GM19025 (cell line): Measurements from ENCODE around the gene IRAK3.
"Not testable (repeated sequence)": the region's sequence is repeated elsewhere in the genome, so short reads cannot be mapped to it uniquely, and the experiment has no call there.

Source experiments
- ATAC-seq: cut with Tn5 transposase; IDR thresholded peaks from one replicate; pipeline ENCODE4 v1.9.1; 2021; ENCODE audit warnings: mild to moderate bottlenecking, low read depth, moderate library complexity; ENCODE audit not compliant: unreplicated experiment

Gene IRAK3

DNA sequence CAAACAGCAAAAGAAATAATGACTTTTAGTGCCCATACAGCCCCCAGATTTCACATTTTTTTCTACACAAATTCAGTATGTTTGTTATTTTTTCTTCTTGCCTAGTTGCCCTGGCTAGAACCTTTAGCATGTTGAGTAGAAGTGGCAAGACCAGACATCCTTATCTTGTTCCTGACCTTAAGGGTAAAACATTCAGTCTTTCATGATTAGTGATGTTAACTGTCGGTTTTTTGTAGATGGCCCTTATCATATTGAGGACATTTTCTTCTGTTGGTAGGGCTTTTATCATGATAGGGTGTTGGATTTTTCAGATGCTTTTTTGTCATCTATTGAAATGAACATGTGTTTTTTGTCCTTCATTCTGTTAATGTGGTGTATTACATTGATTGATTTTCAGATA is 17.1 kb downstream of the IRAK3 start:
- no peak for ATAC-seq

DNA sequence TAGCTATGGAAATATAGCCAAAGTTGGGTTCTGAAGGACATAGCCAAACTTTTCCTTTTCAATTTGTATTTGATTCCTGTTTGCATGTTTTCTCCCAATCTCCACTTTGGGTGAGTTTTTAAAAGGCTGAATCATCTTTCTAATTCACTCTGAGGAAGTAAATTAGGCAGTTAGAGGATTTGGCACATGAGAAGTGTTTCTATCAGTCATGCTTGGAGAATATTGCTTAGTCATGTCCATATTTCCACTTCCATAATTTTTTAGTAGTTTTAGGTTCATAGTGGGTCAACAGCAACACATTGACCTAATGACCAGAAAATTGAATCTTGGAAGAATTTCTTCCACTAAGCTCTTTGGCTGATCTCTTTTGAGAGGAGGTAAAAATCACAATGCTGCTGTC is 21.8 kb downstream of the IRAK3 start:
- no peak for ATAC-seq

DNA sequence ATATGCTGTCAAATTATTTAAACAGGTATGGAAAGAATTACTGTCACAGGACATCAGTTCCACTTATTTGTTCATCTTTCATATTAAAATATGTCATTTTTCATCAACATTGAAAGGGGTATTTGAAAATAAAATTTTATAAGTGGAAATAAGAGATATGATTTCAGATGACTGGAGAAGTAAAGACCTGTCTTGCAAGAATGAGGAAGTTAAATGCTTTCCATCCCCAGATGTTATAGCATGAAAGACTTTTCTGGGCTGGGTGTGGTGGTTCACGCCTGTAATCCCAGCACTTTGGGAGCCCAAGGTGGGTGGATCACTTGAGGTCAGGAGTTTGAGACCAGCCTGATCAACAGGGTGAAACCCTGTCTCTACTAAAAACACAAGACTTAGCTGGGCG is 22.6 kb downstream of the IRAK3 start:
- ATAC-seq: not testable (repeated sequence)

DNA sequence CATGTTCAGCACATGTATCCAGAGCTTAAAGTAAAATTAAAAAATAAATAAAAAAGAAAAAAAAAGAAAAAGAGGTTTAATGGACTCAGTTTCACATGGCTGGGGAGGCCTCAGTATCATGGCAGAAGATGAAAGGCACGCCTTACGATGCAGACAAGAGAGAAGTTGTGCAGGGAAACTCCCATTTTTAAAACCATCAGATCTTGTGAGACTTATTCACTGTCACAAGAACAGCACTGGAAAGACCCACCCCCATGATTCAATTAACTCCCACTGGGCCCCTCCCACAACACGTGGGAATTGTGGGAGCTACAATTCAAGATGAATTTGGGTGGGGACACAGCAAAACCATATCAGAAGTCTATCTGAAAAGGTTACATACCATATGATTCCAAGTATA is 24.0 kb downstream of the IRAK3 start:
- not testable (repeated sequence) for ATAC-seq

DNA sequence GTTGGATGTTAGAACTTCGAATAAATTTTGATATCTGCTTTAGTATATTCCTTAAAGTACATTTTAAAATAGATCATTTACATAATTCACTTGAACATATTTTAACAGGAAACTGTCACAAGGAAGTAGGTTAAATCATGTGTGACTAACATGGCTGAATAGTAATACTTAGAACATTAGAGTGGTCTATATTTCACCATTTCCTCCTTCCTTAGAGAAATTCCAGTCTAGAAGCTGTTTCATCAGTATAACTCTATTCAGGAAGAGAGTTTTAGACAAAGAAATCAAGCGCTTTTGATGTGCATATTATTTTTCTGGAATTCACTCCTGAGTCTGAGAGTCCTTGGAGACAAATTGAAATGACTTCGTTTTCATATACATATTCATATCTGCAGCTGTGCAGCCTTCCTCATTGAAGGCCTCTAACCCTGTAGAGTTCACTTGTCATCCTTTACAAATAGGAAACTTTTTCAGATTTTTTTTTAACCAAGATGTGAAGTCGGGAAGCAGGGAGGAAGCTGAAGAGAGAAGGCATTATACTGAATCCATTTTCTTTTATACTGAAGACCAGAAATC is 28.4 kb downstream of the IRAK3 start:
- ATAC-seq: no peak

DNA sequence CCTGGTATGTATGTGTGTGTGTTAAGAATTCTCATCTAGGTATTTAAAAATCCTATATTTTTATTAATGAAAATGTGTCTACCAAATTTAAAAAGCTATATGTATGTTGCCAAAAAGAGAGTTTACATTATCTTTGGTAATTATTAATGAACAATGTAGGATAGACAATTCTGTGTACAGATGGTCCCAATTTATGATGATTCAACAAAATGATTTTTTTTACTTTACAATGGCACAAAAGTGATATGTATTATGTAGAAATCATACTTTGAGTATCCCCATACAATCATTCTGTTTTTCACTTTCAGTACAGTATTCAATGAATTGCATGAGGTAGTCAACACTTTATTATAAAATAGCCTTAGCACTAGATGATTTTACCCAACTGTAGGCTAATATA is 39.4 kb downstream of the IRAK3 start:
- ATAC-seq: no peak

DNA sequence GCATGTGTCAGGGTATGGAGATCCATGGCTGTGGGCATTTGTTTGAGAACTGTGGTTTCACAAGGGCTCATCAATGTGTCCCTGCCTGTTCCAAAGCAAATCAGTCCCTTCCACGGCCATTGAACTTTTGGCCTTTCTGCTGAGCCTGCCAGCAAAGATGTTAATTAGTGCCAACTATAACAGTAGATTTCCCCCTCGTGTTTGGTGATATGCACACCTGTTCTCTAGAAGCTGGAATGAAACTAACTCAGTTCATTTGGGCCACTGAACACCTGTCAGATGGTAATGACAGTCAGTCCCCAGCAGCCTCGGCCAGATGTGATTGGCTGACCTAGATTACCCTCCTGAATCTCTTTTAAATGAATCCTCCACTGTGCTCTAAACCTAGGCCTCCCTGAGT is 43.2 kb downstream of the IRAK3 start:
- ATAC-seq: peak; percentile 21

DNA sequence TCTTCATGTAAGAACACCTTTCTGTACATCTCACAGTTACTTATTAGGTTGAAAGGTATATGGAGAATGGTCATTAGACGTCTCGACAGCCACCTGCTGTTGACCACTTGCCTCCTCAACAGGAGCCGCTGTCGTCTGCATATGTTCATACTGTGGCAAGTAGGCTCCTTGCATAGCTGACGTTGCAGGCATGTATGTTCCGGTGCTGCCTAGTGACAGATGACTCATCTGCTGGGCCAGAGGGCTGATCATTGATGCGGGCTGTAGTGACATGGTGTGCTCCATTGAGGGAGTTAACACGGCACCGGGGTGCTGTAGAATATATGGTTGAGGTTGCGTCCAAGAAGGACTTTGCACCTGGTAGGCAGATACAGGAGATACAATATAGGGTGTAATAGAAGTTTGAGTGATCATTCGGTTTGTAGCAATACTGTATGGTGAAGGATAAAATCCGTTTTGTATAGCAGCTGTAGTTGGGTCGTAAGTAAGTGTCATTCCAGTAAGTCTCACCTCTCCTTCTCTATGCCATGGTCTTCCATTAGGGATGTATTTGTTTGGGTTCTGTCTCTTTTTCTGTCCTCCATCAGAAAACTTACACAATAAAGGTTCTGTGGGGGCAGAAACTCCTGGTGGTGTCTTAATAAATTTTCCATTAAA is 45.2 kb downstream of the IRAK3 start:
- peak; percentile 93 for ATAC-seq

DNA sequence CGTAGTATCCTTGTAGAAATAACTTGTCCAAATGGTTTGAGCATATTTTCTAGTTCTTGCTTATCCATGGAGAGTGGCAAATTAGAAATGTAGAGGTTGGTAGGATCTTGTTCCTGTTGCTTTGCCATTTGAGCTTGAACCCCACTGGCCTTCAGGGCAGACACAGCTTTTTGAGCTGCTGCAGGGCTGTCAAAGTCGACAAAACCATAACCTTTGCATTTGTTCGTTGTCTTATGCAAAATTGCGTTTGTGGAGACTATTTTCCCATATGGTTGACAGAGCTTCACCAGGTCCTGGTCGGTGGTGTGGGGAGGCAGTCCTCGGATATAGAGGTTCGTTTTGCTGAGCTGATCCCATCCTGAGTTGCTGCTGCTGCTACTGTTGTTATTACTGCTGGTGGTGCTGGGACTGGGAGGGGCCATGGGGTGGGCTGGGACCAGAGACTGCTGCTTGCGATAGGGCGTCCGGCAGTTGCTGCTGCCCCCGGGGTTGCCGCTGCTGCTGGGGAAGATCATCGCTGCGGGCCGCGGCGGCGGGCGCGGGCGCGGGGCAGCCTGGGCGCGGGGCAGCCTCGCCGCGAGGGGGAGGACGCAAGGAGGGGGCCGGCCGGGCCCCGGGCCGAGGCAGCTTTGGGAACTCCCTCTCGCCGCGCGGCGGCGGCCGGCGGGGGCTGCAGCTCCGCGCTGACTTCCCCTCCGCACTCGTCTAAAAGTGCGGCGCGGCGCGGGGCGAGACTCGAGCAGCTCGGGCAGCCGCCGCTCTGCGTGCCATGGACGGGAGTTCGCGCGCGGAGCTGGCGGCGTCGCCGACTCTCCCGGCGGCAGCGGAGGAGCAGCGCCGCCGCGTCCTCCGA is 46.0 kb downstream of the IRAK3 start:
- peak; percentile 41 for ATAC-seq

DNA sequence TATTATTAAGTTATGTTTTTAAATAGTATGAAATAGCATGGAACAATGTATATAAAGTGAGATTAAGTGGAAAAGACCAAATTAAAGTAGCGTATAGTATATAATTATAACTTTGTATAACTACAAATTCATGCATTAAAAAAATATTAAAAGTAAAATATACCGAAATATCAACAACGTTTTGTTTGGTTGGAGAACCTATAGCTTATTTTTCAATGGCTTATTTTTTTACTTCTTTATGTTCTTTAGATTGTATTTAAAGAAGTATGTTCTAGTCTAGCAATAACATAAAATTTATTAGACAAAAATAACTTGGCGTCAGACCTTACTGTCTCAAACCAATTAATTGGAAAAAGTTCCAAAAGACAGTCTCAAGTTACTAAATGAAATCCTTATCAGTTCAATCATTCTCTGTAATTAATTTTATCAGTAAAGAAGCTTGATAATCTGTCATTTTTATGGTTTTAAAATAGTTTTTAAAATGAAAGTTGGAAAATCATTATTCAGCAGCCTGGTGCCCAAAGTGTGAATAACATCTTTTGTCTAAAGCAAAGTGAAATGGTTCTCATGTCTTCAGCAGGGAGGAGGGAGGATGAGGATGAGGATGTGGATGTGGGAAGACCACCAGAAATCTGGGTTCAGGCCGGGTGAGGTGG is 46.7 kb downstream of the IRAK3 start:
- ATAC-seq: no peak

DNA sequence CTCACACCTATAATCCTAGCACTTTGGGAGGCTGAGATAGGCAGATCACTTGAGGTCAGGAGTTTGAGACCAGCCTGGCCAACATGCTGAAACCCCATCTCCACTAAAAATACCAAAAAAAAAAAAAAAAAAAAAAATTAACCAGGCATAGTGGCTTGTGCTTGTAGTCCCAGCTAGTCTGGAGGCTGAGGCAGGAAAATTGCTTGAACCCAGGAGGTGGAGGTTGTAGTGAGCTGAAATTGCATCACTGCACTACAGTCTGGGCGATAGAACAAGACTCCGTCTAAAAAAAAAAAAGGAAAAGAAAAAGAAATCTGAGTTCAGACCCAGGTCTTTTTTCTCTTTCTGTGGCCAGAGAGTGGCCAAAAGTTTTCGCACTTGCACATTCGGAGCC is 47.3 kb downstream of the IRAK3 start:
- ATAC-seq: not testable (repeated sequence)

DNA sequence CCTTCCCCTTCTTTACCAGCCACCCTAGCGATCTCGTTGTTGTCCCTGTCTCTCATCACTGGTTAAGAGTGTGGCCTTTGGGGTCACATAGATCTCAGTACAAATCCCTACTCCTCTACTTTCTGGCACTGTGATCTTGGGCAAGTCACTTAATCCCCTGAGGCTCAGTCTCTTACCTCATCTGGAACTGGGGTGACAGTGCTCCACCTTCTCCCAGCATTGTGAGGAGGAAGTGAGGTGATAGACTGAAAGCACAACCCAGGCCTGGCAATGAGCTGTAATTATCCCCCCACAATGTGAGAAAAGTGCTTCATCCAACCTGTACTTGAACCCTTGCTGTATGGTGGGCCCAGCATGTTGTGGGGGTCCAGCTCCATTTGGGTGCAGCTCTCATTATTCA is 48.0 kb downstream of the IRAK3 start:
- ATAC-seq: no peak

DNA sequence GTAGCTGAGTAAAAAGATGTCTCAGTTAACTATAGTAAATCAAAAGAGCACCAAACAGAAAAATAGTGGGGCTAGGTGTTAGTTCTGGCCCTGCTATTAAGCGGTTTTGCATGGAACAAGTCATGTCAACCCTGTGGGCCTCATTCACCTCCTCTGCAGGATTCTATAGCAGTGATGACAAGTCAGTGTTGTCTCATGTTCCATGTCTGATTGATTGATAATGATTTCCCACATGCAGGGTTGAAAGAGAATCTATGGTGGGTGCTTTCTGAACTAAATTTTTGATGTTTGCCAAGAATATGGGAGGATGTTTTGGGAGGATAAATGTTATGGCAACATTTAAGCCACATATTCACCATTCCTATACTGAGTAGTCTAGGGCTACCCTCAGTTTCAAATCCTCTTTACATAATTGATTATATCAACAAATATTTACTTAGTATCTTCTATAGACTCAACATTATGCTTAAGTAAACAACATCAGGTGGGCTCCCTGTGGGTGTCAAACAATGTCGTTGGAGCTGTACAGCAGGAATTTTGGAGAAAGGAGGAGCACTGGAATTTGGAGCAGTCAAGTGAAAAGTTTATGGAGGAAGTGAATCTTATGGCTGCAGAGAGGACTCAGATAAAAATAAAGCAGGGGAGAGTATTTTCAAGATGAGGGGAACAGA is 48.6 kb downstream of the IRAK3 start:
- no peak for ATAC-seq

DNA sequence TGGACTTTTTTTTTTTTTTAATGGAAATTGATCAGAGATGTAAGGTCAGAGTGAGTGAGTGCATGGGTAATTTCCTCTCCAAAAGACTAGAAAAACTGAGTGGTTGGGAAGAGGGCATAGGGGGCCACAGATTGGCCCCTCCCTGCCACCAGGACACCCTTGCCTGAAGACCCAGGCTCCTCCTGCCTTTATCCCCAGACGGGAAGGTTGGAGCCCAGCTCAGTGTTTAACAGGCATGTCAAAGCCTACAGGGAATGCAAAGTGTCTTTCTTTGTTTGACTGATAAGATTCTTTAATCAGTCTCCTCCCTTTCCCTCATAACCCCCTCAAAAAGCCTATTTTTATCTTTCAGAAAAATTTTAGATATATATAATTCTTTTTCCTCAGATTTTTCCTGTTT is 50.3 kb downstream of the IRAK3 start:
- no peak for ATAC-seq

DNA sequence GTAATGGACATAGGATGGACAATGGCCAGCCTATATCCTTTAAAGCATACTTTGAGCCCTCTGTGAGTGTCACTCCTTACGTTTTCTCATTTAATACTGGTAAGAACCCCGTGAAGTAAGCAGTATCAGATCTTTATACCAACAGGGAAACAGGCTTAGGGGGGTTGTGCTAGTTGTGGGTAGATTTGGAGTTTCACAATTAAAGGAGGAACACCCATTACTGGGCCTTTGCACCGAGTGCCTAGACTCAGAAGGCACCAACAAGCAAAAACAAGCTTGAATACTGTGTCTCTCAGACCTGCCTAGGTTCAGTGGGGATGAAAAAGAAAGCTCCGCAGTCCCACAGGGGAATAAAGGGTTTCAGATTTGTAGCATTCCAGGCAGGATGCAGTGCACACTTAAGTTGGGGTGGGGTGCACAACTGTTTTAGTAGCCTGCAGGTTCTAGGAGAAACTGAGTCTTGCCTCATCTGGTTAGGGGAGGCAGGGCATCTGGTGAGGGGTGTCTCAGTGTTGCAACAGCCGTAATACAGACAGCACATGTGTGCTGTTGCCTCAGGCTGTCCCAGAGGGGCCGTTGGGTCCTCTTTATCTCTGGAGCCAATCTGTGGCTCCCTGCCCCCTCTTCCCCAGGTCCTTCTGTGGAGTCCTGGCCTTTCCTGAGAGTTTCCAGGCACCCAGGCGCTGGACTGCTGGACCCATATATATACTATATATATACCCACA is 51.2 kb downstream of the IRAK3 start:
- no peak for ATAC-seq

DNA sequence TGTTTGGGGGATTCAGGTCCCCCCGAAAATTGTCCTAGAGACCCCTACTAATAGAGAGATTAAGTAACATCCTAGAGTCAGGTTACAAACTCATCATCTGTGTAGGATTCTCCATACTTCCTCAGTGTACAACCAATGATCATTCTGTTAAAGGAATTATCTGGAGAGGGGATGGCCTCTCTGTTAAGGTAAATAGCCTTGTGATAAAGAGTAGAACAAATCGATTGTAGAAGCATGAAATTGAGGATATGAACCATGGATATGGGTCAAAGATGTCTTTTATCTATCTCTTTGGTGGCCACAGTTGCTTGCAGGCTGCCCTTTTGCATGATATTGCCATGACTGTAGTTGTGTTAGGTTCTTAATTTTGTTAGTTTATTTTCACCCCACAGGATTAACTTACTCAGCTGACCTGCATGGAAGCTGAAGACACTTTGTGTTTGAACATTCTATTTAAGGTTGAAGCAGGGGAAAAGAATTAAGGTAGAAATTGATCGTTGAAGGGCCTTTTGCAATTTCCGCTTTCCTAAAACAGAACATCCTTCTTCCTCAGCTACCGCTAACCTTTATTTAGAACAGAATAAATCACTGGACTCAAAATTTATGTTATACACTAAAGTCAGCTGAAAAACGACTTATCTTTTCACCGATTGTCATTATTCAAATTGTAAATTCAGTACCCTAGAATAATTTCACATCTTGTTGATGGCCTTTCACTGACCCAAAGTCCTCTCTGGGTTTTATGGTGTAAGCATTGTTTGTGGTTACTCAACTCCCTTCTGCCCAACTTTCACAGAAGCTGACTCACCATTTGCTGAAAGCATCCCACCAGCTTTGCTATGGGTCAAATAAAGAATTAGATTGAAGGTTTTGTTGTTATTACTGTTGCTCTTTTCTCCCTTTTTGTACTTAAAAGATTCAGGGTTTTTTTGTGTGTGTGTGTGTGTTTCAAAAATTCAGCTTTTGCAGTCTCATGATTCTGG is 52.3 kb downstream of the IRAK3 start:
- ATAC-seq: no peak

DNA sequence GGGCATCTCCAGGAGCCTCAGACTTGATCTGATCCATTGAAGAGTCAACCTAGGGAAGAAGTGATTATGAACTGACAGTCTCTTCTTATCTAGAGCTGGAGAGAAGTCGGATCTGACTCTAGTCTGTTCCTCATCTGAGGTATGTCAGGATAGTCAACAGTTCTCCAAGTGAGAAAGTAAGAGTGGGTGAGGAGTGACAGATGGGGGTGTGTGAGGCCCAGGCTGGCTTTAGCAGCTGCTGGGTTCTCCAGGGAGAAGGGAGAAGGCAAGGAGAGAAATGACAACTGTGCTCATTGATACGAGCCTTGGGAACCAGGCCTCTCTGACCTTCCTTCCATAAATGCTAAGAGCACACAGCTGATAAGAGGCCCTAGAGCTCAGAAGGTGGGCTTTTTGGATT is 53.3 kb downstream of the IRAK3 start:
- no peak for ATAC-seq

DNA sequence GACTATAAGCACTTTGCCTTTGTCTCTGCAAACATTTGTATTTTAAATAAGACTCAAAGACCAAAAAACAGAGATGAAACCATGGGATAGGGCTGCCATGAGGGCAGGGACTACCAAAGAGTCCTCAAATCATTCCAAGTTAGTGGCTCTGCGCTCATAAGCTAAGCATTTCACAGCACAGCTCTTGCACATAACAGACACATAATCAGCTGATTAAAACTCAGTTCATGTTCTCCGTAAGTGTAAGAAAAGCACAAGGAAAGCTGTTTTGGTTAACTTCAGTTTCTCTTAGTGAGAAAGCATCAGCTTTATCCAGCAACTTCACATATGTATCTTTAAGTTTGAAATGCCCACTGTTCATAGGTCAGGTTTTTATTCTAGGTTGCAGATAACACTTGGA is 54.9 kb downstream of the IRAK3 start:
- no peak for ATAC-seq

DNA sequence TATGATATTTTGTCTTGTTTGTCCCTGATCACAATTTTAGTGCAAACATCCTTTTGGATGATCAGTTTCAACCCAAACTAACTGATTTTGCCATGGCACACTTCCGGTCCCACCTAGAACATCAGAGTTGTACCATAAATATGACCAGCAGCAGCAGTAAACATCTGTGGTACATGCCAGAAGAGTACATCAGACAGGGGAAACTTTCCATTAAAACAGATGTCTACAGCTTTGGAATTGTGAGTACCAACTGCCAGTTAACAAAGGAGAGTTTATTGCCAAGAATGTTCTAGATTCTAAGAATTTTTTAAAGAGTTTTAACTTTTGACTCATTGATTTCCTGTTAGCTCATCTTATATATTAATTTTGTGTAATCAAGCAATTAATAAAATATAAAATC is 55.4 kb downstream of the IRAK3 start:
- no peak for ATAC-seq
